ENCODE measurements around the gene GNAS.
"Not testable (repeated sequence)": the region's sequence is repeated elsewhere in the genome, so short reads cannot be mapped to it uniquely, and the experiment has no call there.

The GNAS gene

GRCh38 chr20:58852543-58853271 lies at the start of gene GNAS:
TSS of gene GNAS (plus strand) at chr20:58852716.
- DNase-seq (ENCODE audit: low read depth in 2 of 2) = peak; percentile 56 to 58

DNA sequence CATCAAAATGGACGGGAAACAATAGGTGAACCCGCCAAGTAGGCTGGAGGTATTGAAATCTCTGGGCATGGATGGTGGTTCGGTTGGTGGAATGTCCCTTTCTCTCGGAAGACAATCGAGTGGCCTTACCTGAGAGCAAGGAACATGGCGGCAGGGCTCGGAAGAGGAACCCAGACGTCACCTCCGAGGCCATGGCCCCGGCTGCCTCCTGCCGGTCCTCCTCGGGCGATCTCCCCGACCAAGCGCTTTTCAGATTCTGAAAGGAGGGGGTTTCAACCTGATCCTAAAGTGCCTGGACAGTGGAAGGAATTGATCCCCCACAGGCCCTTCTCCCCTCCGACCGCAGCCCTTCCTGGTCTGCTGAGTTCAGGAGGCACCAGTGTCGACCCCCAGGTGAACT lies 49.0 kb upstream of the GNAS start:
- no peak for DNase-seq (ENCODE audit: low read depth in 2 of 2)

GRCh38 chr20:58807801-58808200 lies 44.7 kb upstream of the GNAS start:
- no peak for DNase-seq (ENCODE audit: low read depth in 2 of 2)

GRCh38 chr20:58808271-58809046 lies 44.1 kb upstream of the GNAS start:
- no peak for DNase-seq (ENCODE audit: low read depth in 2 of 2)

DNA sequence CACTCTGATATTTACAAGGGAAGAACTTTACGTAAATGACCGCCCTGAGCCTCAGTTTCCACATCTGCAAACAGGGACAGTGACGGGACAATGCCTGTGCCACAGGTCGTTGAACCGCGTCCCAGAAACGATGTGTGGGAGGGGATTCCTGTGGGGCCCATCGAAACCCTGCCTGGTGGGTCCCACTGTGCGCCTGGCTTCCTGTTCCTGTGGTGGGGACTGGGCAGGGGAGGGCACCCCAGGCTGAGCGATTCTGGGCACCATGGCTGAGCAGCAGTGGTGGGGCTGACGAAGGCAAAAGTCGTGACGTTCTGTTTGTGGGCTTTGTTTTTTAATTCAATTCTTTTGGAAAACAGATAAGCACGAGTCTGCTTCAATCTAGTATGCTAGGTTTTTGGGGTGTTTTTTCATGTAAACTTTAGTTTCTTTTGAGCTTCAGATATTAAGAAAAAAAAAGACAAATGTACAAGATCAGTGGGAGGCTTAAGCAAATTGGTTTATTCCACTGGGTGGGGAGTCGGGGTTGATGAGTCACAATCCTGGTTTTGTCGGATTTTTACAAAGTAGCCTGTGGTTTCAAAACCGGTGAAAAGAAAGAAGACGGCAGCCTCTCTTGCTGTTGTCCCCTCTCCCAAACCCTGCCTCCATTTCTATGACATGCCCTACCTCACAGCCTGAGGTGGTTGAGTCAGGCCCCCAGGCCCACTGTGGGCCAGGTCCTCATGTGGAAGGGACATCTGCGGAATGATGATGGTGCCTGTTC lies 42.2 kb upstream of the GNAS start:
- DNase-seq (ENCODE audit: low read depth in 2 of 2) = no peak

GRCh38 chr20:58810879-58811250 lies 41.7 kb upstream of the GNAS start:
- no peak for DNase-seq (ENCODE audit: low read depth in 2 of 2)

DNA sequence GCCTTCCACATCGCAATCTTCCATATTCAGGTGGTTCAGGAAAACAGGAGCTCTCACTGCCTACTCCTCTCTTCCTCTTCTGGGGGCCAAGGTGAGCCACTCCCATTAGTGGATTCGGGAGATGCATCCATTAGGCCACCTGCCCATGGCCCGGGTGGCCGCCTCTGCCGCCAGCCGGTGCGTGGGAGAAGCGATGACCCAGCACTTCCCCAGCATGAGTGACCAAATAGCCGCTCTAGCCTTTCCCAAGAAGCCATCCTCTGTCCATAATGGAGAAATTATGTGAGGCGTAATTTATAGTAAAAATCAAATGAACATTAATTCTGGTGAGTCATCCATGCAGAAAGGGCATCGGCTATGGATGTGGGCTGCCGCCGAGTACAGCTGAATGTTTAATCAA lies 41.2 kb upstream of the GNAS start:
- DNase-seq (ENCODE audit: low read depth in 2 of 2) = no peak

DNA sequence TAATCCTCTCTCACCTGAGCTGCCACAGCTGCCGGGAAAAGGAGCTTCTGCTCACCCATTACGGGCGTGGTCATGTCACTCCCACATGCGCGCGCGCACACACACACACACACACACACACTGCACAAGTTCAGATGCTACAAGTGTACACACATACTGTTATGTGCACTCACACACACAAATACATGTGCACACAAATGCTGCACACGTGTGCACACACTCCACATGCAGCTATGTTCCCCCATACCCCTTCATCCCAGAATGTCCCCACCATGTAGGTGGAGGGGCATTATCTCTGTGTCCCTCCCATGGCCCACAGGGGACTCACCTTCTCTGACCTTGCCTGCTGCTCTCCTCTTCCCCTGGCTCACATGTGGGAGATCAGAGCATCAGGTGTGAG lies 39.1 kb upstream of the GNAS start:
- no peak for DNase-seq (ENCODE audit: low read depth in 2 of 2)

DNA sequence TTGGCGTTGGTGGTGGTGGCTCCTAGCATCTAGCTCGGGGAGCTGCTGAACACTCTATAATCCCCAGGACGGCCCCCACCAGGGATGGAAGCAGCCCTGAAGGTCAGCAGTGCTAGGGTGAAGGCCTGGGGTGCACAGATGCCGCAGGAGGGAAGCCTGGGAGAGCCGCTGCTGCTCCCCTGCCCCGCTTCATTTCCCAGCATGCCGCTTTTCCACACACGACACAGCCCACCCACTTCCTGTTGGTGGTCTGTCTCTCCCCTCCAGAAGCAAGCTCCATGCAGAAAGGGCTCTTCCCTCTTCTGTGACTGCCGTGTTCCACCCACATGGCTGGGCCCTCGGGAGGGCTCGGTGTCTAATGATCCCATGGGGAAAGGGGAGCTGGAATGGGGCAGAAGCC lies 37.1 kb upstream of the GNAS start:
- no peak for DNase-seq (ENCODE audit: low read depth in 2 of 2)

DNA sequence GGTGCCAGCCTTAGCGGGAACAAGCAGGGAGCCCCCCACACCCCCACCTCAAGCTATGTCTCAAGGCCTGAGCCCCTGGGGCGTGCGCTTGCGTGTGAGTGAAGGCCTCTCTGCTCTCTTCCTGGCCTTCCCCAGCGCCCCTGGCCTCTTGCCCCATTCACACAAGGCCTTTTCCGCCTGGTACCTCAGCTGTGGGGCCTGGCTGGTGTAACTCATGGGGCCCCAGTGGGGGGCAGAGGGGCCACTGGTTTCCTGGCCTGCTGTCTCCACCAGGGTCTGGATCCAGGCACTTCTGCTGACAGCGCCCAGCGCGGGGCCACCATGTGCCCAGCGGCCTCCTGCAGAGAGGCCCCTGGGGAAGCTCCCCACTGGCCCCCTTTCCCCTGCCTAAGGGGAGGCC lies 36.5 kb upstream of the GNAS start:
- no peak for DNase-seq (ENCODE audit: low read depth in 2 of 2)

- no peak for DNase-seq (ENCODE audit: low read depth in 2 of 2)
Measured at GRCh38 chr20:58816957-58817651, 35.4 kb upstream of the GNAS start.

DNA sequence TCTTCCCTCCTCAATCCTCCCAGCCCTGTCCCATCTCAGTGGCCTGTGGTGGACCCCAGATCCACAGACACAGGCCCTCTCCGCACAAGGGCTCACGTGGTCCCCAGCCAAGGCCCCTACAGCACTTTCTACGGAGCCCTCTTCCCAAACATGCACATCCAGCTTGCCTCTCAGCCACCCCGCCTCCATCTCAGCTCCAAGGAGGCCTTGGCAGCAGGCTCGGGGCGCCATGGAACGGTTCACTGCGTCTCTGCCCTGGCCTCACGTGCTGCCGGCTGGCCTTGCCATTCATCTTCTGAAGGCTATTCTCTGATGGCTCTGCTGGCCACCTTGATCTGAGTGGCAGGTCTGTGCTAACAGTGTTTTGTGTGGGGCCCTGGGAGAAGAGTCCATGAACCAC lies 34.8 kb upstream of the GNAS start:
- no peak for DNase-seq (ENCODE audit: low read depth in 2 of 2)

- peak; percentile 49 to 55 for DNase-seq (ENCODE audit: low read depth in 2 of 2)
Measured at GRCh38 chr20:58818586-58819285, 33.8 kb upstream of the GNAS start.

DNA sequence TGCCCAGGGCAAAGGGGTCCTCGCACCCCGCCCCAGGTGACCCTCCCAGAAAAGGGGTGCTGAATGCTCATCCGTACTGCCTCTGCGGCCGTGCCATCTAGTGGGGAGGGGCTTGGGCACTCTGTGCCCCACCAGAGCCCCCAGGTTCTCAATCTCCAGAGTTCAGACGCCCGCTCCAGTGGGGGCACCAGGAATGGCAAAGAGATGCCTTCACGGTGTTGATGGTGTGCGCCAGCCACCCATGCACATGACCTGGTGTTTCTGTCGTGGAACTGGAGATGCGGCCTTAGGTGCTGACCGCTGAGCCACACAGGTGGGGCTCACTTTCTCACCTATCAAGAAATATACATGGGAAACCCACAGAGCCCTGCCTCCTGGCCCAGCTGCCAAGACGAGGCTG lies 32.6 kb upstream of the GNAS start:
- no peak for DNase-seq (ENCODE audit: low read depth in 2 of 2)

GRCh38 chr20:58820515-58820914 lies 32.0 kb upstream of the GNAS start:
- not testable (repeated sequence) for DNase-seq (ENCODE audit: low read depth in 2 of 2)

DNA sequence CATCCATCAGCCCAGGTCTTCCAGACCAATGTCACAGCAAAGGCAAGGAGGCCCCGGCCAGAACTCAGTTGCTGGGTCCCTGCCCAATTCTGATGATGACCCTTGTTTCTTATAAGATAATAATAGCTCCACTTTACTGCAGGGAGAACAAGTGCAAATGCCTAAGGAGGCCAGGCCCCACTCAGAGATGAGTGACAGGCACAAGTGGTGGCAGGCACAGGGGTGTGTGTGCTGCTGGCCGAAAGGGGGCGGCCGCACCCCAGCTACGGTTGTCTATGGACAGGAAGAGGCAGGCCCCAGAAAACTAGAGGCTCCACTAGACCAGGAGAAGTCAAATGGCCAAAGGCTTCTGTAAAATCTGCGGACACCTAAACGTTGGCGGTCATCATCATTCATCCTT lies 30.4 kb upstream of the GNAS start:
- DNase-seq (ENCODE audit: low read depth in 2 of 2) = no peak

GRCh38 chr20:58822748-58823730 lies 29.5 kb upstream of the GNAS start:
- DNase-seq (ENCODE audit: low read depth in 2 of 2) = no peak

GRCh38 chr20:58824843-58825242 lies 27.7 kb upstream of the GNAS start:
- DNase-seq (ENCODE audit: low read depth in 2 of 2) = no peak

DNA sequence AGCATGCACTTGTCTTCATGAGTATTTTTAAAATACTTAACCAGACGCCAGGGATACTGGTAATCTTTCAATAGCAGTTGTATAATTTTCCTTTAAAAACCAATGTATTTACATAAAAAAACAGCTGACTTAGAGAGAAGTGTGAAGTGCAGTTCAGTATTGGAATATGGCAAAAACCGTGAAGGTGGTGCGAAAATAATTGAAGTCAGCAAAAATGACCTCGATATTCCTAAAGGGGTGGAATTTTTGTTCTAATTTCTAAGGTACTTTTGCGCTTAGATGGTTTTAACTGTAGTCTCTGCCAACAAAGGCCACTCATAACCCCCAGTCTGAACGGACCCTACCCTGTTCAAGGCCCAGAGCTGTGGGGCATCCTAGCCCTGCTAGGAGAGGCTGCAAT lies 27.1 kb upstream of the GNAS start:
- no peak for DNase-seq (ENCODE audit: low read depth in 2 of 2)

DNA sequence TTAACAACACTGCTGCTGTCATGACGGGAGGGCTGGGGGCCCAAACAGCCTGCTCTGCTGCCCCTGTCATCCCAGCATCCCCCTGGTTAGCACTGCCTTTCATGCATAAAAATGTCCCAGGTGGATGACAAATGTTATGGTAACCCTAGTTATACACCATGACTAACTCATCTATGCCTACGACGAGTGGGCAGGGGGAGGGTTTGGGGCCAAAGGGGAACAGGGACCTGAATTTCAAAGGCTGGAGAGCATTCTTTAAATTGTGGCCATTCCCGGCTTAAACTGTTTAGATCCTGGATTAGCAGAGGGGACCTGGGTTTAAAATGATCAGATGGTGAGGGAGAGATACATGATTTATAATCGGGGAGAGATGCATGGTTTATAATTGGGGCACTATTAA lies 26.2 kb upstream of the GNAS start:
- DNase-seq (ENCODE audit: low read depth in 2 of 2) = no peak

Data from stimulated activated CD4-positive, alpha-beta T cell treated with anti-CD3 and anti-CD28 coated beads, Interleukin-4, amount 100 ng/mL, for 48 hours (primary cell).